GM19025 (cell line): ENCODE measurements around the gene PHYKPL.
"Not testable (repeated sequence)": the region's sequence is repeated elsewhere in the genome, so short reads cannot be mapped to it uniquely, and the experiment has no call there.

Experiments used
- ATAC-seq: cut with Tn5 transposase; IDR thresholded peaks from one replicate; pipeline ENCODE4 v1.9.1; 2021; ENCODE audit warnings: mild to moderate bottlenecking, low read depth, moderate library complexity; ENCODE audit not compliant: unreplicated experiment

PHYKPL gene

GRCh38 chr5:178208540-178209227, 23.9 kb downstream of the PHYKPL start:
- ATAC-seq: no peak

- no peak for ATAC-seq
These were observed 24.7 kb downstream of the PHYKPL start for GRCh38 chr5:178207917-178208280.

DNA sequence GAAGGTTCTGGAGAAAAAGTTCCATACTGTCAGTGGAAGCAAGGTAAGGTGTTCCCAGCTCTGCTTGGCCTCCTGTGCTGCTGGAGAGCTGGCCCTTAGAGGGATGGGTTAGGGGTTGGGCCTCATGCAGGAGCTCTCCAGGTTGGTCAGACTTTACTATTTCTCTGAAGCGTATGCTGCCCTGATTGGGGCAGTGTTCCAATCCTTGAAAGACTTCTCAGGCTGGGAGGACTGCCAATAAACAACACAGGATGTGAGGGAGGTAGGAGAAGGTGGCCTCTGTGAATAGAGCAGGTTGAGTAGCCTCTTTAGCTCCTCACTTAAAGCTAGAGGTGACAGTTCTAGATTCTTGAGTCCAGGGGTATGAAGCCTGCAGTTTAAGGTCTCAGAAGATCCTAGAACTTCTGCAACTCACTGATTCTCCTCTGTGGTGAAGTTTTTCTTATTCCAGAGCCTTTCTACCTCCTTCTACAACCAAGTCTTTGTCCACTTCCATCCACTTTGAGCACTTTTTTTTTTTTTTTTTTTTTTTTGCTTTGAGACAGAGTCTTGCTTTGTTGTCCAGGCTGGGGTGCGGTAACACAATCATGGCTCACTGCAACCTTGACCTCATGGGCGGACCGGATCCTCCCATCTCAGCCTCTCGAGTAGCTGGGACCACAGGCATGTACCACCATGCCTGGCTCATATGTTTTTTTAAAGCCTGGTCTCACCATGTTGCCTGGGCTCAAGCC, 25.3 kb downstream of the PHYKPL start:
- ATAC-seq: no peak

GRCh38 chr5:178206166-178207101, 26.2 kb downstream of the PHYKPL start:
- no peak for ATAC-seq

- ATAC-seq: no peak
These were observed 26.9 kb downstream of the PHYKPL start for GRCh38 chr5:178205749-178206047.

GRCh38 chr5:178204935-178205748, 27.5 kb downstream of the PHYKPL start:
- peak; percentile 58 for ATAC-seq

DNA sequence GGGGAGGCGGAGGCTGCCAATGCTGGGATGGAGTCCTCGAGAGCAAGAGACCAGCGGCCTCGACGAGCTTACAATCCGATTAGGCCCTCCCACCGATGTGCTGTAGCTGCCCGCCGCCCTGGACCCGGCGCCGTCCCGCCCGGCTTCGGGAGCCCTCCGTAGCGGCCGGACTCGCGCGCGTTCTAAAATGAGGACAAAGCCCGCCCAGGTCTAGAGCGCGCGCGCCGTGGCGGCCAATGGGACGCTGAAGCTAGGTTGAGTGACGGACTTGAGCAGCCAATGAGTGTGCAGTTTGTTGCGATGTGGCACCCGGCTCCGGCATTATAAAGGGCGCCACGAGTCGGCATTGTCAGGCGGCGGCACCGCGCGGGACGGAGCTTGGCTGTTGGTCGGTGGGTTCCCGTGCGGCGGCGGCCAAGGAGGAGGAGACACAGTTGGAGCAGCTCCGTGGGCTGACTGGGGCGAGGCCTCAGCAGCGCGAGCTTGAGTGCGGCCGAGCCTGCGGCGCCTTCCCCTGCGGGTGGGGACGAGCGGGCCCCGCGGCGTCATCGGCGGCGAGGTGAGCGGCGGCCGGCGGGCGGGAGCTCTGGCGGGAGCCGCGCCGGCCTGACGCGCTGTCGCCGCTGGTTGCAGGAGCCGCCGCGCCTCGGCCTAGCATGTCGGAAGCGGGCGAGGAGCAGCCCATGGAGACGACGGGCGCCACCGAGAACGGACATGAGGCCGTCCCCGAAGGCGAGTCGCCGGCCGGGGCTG, 28.2 kb downstream of the PHYKPL start, which contains the start of gene HNRNPAB:
HNRNPAB (plus strand) TSS at position 352 of the 753 bp plus-strand sequence; CDS start at position 657, 305 bp downstream.
- ATAC-seq: peak; percentile 71

- ATAC-seq: peak; percentile 5
These were observed 28.9 kb downstream of the PHYKPL start for GRCh38 chr5:178203670-178204181.

- ATAC-seq: no peak
These were observed 30.1 kb downstream of the PHYKPL start for GRCh38 chr5:178202541-178202940.

- no peak for ATAC-seq
These were observed 30.7 kb downstream of the PHYKPL start for GRCh38 chr5:178201927-178202235.

DNA sequence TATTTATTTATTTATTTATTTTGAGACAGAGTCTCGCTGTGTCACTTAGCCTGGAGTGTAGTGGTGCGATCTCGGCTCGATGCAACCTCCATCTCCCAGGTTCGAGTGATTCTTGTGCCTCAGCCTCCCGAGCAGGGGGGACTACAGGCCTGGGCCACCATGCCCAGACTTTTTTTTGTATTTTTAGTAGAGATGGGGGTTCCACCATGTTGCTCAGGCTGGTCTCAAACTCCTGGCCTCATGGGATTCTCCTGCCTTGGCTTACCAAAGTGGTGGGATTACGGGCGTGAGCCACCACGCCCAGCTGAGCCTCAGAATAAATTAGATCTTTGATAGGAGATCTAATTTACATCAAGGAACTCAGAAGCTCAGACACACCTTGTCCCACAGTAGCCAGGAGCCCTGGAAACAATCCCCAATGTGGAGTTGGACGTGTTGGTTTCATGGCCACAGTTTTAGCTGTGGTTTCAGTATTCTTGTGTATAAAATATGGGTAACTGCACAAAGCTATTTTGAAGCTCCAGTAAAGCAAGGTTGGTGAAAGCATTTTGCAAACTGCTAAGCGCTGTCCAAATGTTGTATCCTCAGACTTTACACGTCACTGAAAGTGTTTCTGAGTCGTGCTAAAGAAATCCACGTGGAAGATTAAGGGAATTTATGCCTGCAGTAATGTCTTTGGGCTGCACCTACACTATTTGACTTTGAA, 31.2 kb downstream of the PHYKPL start:
- ATAC-seq: no peak

GRCh38 chr5:178199581-178200434, 32.8 kb downstream of the PHYKPL start:
- no peak for ATAC-seq

DNA sequence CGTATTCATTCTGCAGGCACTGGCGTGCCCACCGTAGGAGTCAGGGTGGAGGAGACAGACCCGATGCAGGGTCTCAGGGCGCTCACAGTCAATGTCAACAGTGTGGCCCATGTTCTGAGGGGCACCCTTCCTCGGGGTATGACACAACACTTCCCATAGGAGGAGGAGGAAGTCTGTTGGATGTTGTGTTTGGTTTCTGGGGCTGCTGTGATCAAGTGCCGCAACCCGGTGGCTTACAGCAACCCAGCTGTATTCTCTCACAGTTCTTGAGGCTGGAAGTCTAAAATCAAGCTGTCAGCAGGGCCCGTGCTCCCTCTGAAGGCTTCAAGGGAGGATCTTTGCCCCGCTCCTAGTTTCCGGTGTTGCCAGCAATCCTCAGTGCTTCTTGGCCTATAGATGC, 33.9 kb downstream of the PHYKPL start:
- ATAC-seq: no peak

GRCh38 chr5:178198151-178198550, 34.5 kb downstream of the PHYKPL start:
- not testable (repeated sequence) for ATAC-seq

DNA sequence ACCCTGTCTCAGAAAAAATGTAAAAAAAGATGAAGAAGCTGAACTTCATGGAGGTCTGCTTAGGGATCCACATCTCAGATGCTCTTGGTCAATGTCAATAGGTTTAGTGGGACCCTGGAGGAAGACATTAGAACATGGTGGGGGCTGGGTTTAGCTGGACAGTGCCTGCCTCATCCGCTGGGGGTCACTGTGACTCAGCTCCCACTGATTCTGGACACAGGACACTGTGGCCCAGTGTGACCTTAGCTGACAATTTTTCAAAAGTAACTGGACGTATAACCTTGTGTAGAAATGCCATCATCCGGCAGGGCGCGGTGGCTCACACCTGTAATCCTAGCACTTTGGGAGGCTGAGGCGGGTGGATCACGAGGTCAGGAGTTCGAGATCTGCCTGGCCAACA, 35.6 kb downstream of the PHYKPL start:
- no peak for ATAC-seq

DNA sequence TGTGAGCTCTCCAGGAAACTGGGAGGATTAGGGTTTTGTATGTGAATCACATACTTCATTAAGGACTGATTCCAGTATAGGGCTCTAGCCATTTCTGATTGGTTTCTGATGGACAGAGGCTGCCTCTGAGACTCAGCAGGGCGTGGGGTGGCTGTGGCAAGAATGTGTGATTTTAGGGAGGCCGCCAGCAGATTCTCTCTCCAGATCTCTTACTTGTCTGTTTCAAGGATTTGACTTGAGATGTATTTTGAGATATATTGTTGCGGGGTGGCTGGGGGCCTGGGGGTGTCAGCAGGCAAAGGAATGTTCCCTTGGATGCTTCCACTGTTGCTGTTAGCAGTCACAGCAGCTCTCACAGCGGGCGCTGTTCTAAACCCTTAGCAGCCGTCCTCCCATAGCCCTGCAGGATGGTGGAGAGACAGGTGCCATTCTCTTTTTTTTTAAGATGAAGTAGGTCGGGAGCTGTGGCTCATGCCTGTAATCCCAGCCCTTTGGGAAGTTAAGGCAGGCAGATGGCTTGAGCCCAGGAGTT, 36.3 kb downstream of the PHYKPL start:
- no peak for ATAC-seq

- ATAC-seq: no peak
These were observed 38.6 kb downstream of the PHYKPL start for GRCh38 chr5:178194026-178194425.
